ENCODE results near the gene ZNF205. TPM values are rescaled to one million over a fixed set of nuclear protein-coding genes. Genes with fewer than 3 reads are reported as not detected.
A peak's percentile ranks its signal among the peaks of the same experiment; 100 is the strongest.

Gene ZNF205
- total RNA-seq, 1 donor from 2014 or later: 15.2 TPM

DNA sequence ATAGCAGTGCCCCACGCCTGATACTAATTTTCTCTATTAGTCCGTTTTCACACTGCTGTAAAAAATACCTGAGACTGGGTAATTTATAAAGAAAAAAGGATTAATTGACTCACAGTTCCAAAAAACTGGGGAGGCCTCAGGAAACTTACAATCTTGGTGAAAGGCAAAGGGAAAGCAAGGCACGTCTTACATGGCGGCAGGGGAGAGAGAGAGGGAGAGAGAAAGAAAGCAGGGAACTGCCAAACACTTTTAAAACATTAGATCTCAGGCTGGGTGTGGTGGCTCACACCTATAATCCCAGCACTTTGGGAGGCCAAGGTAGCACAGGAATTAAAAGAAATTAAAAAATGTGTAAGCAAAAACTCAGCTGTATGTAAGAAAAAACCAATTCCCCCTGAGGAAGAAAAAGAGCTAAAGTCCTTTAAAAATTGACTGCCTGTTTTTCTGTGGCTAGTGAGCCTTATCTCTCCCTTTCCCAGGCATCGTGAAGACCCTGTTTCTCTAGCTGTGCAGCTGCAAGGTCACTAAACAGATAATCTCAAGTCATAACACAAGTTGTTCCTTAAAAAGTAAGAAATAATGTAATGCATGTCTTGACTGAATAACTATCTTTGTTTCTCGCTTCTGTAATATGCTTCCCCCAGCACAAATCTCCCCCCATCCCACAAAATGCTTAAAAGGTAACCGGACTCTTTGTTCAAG lies 27.3 kb upstream of the ZNF205 start:
- DNase-seq (ENCODE audit: low read depth): no peak

DNA sequence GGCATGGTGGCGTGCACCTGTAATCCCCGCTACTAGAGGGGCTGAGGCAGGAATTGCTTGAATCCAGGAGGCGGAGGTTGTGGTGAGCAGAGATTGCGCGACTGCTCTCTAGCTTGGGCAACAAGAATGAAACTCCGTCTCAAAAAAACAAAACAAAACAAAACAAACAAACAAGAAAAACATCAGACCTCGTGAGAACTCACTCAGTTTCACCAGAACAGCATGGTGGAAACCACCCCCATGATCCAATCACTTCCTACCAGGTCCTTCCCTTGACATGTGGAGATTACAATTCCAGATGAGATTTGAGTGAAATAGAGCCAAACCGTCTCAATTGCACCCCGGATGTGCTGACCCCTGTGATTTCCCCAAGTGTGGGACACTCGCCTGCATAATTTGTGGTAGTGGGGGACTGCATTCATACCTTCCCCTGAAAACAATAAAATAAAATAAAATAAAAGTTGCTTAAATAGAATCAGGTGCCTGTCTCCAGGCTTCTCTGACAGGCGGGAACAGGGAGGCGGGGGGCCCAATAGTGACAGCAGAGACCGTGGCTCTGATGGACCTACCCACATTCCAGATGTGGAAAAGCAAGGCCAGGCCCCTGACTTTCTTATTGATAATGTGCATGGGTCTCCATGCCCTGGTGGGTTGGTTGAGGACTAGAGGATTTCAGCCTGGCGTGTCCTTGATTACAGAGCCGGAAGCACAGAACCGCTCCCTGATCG lies 26.4 kb upstream of the ZNF205 start:
- DNase-seq (ENCODE audit: low read depth): no peak

DNA sequence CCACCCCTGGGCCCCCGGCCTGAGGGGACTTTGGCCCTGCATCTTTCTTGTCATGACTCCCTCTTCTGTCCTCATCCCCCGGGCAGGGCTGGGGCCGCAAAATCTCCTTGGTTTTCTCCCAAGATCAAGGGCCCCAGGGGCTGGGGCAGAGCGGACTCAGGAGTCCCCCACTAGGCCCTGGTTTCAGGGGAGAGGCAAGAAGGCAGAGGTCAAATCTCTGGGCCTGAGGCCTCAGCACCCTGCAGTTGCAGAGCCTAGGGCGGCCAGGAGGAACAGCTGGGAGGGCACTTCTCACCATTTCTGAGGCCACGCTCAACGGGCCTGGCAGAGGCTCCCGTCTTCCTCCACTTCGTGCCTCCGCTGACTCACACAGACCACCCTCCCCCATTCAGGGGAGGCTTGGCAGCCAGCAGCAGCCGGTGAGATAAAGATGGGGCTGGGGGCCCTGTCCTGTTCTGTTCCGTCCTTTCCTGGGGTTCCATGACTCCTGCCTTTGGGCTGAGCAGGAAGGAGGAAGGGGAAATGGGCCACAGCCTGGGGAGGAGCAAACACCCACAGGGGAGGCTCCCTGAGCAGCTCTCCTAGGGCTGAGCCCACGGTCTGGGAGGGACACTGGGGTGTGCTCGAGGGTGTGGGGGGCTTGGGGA lies 25.7 kb upstream of the ZNF205 start:
- DNase-seq (ENCODE audit: low read depth): no peak

DNA sequence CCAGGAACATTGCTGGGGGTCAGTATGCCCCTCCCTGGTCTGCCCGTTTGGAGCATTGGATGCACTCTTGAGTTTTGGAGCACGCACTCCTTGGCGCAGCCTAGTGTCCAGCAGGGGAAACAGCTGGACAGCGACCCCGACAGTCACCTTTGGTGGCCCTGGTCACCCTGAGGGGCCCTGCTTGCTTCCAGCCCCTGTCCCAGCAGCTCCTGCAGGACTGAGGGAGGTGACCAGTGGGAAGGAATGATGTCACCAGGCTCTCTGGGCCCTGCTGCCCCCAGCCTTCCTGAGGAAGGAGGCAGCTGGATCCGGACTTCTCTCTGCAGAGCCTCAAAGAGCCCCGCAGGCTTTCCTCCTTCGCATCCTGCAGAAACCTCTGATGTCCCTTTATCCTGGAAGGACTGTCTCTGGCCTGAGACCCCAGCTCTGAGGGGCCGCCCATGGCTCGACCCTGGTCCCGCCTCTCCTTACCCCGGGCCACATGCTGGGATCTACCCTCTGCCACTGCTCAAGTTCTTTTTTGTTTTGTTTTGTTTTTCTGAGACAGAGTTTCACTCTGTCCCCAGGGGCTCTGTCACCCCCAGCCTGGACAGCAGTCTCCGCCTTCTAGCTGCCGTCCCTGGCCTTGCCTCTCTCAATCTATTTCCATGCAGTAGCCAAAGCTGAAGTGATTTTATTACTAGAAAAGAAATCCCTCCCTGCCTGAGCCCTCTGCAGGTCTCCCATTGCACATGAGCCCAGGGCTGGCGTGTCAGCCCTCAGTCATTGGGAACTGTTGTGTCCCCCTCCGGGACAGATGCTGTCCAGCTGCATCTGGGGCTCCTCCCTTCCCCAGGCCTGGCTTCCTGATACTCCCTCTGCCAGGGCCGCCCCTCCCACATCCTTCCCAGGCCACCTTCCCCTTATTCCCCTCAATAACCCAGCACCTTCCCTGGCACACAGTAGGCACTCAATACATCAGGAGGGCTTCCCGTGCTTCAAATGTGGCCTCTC lies 24.8 kb upstream of the ZNF205 start:
- DNase-seq (ENCODE audit: low read depth): no peak

DNA sequence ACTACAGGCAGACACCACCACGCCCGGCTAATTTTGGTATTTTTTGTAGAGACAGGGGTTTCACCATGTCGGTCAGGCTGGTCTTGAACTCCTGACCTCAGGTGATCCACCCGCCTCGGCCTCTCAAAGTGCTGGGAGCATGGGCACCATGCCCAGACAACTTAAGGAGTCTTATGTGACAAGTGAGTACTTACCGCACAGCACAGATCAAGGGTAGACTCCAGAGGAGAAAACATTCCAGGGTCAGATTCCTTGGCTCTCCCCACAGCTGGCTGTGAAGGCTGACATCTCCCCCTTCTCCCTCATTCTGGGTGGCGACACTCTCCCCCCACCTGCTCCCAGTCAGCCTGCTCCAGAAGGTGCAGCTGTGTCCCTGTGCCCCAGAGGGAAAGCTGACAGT lies 23.9 kb upstream of the ZNF205 start:
- DNase-seq (ENCODE audit: low read depth): no peak

DNA sequence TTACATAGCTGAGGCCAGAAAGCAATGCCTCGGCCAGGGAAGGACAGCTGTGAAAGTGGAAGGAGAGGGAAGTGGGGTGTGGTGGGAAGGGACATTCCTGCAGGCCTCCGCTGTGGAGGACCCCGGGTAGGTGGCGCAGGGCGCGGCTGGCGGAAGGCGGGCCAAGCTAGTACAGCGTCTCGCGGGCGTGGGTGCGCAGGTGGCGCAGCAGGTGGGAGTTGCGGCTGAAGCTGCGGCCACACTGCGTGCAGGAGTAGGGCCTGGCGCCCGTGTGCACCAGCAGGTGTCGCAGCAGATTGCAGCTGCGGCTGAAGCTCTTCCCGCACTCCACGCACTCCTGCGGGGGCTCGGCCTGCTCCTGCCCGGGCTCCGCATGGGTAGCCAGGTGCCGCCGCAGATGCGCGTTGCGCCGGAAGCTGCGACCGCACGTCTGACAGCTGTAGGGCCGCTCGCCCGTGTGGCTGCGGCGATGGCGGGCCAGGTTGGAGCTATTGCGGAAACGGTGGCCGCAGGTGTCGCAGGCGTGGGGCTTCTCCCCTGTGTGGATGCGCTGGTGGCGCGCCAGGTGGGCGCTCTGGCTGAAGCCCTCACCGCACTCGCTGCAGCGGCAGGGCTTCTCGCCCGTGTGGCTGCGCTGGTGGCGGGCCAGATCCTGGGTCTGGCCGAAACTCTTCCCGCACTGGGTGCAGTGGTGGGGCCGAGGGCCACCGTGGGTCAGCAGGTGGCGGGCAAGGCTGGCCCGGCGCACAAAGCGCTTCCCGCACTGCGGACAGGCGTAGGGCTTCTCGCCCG lies 23.3 kb upstream of the ZNF205 start:
- DNase-seq (ENCODE audit: low read depth): no peak

DNA sequence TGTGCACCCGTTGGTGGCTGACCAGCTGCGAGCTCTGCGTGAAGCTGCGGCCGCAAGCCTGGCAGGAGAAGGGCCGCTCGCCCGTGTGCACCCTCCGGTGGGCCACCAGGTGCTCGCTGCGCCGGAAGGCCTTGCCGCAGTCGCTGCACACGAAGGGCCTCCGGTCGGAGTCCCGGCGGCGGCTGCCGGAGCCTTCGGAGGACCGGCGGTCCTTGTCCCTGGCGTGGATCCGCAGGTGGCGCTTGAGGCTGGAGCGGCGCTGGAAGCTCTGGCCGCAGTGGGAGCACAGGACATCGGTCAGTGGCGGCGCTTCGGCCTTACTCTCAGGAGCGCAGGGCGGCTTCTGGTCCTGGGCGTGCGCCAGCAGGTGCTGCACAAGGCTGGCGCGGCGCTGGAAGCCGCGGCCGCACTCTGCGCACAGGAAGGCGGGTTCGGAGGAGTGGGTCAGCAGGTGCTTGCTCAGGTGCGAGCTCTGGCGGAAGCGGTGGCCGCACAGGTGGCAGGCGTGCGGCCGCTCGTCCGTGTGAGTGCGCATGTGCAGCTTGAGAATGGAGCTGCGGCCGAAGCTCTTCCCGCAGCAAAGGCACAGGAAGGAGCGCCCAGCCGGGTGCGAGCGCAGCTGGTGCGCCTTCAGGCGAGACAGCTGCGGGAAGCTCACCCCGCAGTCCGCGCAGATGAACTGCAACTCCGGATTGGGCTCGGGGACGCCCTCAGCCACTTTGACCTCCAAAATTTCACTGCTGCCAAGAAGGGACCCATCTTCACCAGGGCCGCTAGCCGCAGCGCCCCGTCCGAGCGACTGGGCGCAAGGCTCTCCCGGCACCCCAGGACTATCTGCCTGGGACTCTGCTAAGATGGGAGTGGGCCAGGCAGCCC lies 22.4 kb upstream of the ZNF205 start:
- DNase-seq (ENCODE audit: low read depth): no peak

DNA sequence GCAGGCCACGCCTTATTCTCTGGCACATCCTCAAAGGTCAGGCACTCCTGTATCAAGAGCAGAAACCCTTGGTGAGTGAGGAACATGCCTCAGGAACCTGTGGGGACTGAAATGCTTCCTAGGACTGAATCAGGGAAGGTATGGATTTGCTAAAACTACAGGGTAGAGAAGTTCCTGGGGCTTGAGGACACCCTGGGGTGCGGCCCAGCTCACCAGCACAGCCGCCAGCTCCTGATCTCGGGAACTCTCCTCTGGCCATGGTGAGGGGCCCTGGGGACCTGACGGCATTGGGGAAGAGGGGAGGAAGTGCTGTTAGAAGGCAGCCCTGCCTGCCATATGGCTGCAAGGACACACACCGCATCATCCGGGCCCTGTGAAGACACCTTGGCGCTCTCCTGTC lies 20.8 kb upstream of the ZNF205 start:
- no peak for DNase-seq (ENCODE audit: low read depth)

DNA sequence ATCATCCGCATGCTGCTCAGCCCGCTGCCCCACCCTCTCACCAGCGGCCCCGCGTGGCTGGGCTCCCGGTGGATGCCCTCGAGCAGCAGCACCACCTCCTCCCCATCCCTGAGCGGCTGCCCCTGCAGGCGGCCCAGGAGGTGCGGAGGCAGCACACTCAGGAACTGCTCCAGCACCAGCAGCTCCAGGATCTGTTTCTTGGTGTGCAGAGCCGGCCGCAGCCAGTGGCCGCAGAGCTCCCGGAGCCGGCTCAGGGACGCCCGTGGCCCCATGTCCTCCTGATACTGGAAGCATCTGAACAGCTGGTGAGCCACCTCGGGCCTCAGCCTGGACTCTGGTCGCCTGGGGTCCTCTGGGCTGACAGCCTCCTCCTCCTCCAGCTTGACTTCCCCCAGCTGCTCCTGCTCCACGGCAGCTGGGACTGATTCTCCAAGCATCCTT lies 19.9 kb upstream of the ZNF205 start:
- no peak for DNase-seq (ENCODE audit: low read depth)

DNA sequence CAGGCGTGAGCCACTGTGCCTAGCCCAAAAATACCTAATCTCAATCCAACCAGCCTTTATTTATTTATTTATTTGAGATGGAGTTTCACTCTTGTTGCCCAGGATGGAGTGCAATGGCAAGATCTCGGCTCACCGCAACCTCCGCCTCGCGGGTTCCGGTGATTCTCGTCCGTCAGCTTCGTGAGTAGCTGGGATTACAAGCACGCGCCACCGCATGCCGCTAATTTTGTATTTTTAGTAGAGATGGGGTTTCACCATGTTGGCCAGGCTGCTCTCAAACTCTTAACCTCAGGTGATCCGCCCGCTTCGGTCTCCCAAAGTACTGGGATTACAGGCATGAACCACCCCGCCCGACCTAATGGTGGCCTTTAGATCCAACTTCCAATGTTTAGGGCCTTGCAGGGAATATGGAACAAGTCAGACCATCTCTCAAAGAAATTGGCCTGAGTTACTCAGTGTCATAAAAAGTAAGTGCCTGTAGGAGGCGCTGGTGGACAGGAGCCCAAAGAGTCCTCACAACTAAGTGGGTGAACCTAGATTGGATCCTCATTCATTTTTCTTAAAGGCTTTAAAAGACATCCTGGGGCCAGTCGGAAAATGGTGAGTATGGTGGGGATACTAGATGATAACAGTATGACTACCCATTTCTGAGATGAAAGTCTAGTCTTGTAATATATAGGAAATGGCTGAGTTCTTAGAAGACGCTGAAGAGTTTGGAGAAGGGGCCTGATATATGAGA lies 17.9 kb upstream of the ZNF205 start:
- DNase-seq (ENCODE audit: low read depth): peak; percentile 32

DNA sequence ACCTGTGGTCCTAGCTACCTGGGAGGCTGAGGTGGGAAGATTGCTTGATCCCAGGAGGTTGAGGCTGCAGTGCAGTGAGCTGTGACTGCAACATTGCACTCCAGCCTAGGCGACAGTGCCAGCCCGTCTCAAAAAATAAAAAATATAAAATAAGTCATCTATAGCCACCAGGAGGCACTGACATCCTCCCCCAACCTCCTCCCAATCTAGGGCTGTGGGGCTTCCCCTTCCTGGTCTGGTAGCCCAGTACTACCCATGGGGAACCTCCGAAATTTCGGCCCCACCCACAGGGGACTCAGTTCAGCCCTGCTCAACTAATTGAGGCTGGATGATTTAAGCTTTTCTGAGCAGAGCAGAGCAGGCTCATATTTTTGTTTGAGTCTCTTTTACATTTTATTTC lies 16.5 kb upstream of the ZNF205 start:
- DNase-seq (ENCODE audit: low read depth): no peak

DNA sequence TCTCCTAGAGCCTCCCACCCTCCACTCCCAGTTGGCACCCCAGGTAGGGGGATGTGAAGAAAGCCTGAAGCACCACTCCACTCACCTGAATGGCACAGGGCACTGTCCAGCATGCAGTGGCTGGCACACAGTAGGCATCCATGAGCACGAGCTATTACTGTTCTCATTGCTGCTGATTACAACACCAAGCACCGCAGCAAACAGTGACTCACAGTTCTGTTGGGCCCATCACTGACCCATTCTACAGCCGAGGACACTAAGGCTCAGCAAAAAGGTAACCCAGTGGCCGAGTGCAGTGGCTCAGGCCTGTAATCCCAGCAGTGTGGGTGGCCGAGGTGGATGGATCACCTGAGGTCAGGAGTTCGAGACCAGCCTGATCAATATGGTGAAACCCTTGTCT lies 16.0 kb upstream of the ZNF205 start:
- DNase-seq (ENCODE audit: low read depth): no peak

DNA sequence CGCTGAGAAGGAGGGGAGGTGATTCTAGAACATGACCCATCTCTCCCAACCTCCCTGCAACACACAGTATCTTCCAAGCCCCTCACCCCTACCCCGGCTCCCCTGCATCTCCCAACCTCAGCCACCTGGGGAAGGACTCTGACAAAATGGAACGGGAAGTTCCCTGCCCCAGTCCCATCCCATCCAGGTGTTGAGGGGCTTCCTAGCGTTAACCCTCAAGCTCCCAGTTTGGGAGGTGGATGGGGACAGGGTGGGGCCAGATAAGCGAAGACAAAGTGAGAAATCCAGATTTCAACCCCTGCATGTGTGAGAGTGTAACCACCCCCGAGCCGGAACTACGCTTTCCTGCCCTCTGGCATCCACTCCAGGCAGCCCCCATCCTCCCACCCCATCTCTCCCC lies 15.1 kb upstream of the ZNF205 start:
- DNase-seq (ENCODE audit: low read depth): no peak

DNA sequence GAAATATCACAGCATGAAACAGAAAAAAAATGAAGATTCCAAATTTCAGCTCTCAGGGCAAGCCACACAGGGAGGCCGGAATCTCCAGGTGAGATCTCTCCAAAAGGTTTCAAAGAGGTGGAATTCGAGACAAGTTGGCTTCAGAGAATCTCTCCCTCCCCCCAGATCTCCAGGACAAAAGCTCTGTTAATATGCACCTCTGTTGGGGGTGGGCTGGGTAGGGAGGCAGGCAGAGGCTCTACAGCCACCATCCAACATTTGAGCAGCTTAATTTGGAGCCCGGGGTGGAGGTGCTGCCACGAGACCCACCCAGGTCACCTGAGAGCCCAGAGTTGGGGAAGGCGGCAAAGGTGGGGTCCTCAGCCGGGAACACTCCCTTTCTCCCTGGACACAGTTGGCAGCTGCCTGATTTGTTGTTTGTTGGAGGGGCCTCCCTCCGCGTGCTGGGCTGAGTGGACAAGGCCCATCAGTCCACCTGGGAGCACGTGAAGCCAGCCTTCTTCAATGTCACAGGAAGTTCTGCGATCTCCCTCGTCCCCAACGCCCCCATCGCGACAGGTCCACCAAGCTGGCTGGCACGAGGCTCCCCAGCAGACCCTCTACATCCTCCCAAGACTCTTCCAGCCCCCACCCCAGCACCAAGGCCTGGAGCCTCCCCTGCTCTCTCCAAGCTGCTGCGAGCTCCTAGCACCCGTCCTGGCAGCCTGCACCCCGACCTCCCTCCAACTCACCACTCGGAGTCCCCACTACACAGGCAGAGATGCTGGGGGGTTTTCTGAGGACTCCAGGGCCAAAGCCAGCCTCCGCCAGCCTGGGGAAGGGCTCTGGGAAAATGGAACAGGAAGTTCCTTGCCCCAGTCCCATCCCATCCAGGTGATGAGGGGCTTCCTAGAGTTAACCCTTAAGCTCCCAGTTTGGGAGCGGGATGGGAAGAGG lies 13.7 kb upstream of the ZNF205 start, which contains the start of gene ZSCAN10:
TSS of gene ZSCAN10 (minus strand) at position 836 of the 936 bp plus-strand sequence. CDS start 6,357 bp downstream, outside the sequence.
- no peak for DNase-seq (ENCODE audit: low read depth)

DNA sequence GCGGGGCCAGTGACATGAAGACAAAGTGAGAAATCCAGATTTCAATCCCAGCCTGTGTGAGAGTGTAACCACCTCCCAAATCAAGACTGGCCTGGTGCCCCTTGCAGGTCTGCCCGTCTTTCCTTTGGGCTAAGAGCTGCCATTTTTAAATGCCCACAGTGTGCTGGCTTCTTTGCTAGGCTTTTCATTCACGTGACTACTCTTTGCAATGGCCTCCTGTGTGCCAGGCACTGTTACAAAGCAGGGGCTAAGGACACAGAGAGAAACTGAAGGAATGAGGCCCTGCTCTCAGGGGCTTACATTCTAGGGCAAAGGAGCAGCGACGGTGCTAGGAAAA lies 13.0 kb upstream of the ZNF205 start:
- no peak for DNase-seq (ENCODE audit: low read depth)

DNA sequence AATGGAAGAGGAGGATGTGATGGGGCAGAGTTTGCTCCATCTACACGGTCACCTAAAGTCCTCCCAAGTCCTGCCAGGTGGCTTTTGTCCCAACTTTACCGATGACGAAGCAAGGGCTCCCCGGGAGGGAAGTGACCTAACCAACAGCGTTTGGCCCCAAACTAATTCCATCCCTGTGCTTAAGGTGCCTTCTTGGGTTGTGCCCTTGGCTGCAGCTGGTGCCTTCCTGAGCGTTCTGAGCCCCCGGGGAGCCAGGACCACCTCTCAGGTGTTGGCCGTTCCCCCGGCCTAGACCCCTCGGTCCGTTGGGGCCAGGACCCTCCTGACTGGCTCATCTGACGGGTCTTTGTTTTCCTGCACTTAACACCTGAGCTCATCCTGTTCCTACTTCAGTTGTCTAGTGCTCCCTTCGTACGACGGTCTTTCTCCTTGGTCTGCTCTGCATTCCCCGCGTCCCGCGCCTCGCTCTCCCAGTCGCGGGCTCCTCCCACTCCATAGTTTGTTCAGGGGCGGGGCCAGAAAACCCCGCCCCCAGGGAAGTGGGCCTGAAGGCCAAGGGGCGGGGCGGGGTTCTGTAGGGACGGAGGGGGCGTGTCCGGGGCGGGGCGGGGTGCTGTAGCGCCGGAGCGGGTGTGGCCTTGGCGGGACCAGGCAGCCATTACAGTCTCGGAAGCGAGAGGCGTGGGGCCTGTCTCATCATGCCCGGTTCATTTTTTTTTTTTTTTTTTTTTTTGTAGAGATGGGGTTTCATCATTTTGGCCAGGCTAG lies 12.5 kb upstream of the ZNF205 start:
- DNase-seq (ENCODE audit: low read depth): peak; percentile 31
